Body of pancreas (tissue), 4 donors: Measurements from ENCODE around the gene SMIM15.

Experiments
- POLR2A ChIP-seq, 3 donors: fragments of 450-650 bp; IDR thresholded peaks; one replicate each; pipeline ENCODE4 v1.6.1; 2016; ENCODE audit warnings: antibody characterized with exemption in 3 of 3, mild to moderate bottlenecking in 2 of 3
- TF ChIP-seq, protein P1 (sequence below), 7 experiments: fragments of 450-650 bp in 4 of 7; fragments of 200-600 bp in 3 of 7; sonication (generic) in 3 of 7; IDR thresholded peaks; one replicate each; pipeline ENCODE4 v1.5.1; 2016 to 2019; ENCODE audit warnings: antibody characterized with exemption in 7 of 7

DNA sequence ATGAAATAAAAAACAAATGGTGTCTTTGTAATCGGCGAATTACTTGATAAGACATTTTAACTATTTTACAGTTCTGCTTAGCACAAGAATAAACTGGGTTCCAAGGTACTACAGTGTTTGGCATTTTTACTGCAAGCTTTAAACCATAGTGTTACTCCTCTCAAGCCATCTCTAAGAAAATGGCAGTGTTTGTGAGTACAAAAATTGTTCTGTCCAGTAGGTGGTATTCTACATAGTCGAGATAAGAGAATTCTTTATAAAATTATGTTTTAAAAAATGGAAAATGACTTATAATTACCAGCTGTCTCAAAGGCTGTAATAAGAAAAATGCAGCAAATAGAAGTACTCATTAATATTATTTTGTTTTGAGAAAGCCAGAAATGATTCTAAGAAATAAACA is 3.2 kb downstream of the SMIM15 start:
- TF ChIP-seq, protein P1, sequence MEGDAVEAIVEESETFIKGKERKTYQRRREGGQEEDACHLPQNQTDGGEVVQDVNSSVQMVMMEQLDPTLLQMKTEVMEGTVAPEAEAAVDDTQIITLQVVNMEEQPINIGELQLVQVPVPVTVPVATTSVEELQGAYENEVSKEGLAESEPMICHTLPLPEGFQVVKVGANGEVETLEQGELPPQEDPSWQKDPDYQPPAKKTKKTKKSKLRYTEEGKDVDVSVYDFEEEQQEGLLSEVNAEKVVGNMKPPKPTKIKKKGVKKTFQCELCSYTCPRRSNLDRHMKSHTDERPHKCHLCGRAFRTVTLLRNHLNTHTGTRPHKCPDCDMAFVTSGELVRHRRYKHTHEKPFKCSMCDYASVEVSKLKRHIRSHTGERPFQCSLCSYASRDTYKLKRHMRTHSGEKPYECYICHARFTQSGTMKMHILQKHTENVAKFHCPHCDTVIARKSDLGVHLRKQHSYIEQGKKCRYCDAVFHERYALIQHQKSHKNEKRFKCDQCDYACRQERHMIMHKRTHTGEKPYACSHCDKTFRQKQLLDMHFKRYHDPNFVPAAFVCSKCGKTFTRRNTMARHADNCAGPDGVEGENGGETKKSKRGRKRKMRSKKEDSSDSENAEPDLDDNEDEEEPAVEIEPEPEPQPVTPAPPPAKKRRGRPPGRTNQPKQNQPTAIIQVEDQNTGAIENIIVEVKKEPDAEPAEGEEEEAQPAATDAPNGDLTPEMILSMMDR (IDR thresholded peaks at IDR 0.05), result no peak
- no peak for TF ChIP-seq POLR2A (IDR thresholded peaks at IDR 0.05)
